Measurements from ENCODE around the gene PHACTR1.

Gene PHACTR1

DNA sequence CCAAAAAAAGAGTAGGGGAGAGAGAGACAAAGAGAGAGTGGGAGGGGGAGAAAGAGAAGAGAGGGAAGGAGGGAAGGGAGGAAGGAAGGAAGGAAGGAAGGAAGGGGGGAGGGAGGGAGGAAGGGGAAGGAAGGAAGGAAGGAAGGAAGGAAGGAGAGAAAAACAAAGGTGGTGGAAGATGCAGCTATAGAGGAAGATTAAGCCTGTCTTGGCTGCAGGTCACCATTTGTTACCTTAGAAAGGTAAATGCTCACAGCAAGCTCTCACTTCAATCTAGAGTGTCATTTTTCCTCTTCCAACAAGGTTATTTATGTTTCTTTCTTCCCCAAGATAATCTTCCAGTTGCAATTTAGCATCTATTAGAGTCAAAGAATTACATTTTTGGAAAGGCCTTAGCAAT is 284.0 kb downstream of the PHACTR1 start:
- DNase-seq: no peak

DNA sequence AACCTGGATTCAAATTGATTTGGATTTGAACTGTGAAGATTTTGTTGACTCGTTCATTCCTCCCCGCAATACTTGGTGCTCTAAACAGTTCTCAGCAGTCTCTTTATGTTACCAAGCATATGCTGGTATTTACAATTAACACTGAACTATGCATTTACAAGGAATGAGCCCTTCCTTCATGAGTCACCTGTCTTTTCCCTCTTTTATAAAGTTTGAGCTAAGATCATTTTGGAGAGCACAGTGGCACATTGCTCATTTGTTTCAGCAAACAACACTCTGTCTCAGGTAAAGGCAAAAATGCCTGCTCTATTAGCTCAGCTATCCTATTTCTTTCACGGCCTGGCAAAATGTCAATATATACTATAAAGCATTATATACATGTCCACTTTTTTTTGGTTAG is 285.4 kb downstream of the PHACTR1 start:
- DNase-seq: no peak

DNA sequence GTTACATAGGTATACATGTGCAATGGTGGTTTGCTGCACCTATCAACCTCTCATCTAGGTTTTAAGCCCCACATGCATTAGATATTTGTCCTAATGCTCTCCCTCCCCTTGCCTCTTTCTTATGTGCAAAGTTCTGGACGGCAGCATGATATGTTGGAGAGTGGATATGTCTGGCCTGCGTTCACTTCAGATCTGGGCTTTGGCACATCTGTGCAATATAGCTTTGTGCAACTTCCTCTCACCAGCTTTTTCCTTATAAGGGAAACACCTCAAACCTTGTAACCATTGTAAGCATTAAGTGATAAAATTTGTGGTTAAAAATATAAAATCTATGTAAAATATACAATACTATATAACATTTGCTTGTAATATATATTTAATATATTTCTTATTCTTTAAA is 288.0 kb downstream of the PHACTR1 start:
- DNase-seq: peak; percentile 14 to 54

GRCh38 chr6:13005994-13006393 is 289.4 kb downstream of the PHACTR1 start:
- no peak for DNase-seq

DNA sequence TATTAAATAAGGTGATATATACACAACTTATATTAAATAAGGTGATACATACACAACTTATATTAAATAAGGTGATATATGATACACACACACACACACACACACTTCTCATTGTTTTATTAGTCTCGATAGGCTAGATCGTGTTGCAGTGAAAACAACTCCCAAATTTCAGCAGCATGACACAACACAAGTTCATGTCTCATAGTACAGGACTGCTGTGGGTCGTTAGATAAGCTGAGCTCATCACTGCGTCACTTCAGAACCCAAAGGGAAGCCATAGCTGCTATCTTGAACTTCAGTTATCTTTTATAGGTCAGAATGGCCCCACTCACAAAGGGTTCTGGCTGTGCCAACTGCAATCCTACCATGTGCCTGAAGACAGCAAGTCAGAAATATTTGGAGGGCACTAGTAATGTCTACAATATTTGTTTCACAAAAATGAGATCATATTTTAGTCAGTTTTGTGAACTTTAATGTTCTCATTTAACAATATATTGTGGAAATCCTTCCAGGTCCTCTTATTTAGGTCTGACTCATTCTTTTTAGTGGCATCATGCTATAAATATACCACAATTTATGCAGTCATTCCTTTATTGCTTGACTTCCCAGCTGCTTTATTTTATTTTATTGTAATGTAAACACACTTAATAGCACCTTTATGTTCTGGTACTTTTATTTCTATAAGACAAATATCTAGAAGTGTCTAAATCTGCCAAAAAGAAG is 290.2 kb downstream of the PHACTR1 start:
- DNase-seq: peak in 1 of 2 donors; percentile 10

DNA sequence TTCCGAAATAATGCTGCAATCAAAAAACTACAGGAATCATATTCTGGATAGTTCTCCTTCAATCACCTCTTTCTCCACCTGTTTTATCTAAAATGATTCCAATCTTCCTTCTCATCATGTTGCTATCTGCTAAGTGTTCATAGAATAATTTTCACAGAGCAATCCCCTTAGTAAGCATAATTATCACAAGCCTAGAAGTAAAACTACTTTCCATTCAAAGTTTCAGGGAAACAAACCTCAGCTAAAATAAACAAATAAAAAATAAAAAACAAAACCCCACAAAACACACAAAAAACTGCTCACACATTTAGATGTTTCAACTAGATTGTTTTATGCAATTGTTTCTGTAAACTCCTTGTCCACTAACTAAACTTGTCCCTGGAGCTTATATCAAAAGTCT is 291.2 kb downstream of the PHACTR1 start:
- DNase-seq: no peak

- no peak for DNase-seq
Measured at GRCh38 chr6:13009031-13009430, 292.5 kb downstream of the PHACTR1 start.

GRCh38 chr6:13009461-13009860 is 292.9 kb downstream of the PHACTR1 start:
- DNase-seq: no peak

GRCh38 chr6:13011612-13012146 is 295.1 kb downstream of the PHACTR1 start:
- DNase-seq: no peak

DNA sequence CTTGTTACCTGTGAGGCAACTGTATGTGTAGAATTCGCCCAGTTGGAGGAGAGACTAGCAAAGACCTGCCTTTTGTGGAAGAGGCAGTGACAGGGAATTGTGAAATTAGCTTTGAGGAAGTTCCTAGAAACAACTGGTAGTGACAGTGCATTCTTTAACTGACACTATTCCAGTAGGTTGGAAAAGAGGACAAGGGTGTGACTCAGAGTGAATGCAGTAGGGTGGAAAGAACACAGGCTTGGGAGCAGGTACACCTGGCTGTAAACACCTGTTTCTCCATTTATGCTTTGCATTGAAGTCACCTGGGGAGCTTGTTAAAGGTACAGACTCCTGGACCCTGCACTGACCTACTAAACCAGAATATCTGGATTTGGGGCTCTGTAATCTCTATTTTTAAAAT is 295.7 kb downstream of the PHACTR1 start:
- peak; percentile 68 to 79 for DNase-seq

DNA sequence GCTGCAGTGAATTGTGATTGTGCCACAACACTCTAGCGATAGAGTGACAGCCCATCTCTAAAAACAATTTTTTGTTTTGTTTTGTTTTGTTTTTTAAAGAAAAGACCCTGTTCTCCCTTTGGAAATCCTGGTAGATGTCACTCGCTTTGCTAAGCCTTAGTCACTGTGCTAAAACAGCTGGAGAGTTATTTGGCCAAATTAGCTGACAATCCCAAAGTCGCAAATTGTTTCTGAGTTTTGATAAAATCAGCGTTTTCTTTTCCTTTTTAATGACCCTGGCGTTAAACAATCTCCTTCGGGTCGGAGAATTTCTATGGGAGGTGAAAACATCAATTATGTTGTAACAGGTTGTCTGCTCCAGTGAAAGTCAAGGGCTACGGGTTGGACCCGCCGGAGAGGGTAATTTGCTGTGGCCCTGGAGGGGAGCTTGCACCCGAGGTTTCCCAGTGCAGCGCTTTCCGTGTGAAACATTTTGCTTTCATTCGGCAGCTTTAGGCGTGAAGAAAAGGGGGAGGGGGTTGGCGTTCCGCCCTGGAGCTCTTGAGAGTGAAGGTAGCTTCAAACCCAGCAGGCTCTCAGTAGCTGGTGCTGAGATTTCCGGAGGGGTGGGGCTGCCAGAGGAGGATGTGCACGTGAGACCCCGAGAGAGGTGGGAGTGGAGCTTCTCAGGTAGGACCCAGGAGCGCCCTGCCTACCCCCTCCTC is 296.6 kb downstream of the PHACTR1 start:
- DNase-seq: no peak

GRCh38 chr6:13013681-13014503 is 297.3 kb downstream of the PHACTR1 start:
- peak in 1 of 2 donors; percentile 14 for DNase-seq

DNA sequence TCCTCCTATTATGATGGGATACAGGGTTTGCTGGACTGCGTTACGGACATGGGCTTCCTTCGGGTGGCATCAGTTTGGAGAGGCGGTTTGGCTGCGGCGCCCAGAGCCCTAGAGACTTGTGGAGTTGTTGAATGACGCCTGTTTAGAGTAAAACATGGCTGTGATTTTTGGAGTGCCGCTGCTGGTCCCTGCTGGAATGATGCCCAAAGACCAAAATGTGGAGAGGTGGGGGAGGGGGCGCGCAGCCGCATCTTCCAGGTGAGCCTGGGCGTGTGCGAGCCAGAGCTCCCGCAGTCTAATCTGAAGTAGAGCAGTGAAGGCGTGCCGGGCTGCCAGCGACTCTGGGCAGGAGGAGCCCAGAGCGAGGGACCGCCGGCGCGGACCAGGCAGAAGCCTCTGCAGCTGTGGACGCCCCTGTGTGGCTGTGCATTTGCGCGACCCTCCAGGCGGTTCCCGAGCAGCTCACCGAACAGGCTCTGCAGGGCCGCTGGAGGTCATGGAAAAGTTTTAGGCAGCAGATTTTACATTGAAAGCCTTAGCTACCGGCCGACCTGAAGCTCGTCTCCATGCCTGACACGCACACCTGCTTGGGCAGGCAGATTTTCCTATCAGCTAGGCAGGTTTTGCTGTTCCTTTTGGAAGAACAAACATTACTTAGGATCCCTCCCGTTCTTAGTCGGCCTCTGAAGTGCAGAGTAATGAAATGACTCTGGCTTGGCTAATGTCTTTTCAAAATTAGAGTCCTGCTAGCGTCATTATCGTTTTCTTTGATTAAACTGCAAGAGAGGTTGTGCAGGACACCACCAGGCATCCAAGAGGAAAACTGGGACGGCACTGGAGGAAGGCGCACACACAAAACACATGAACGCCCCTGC is 298.2 kb downstream of the PHACTR1 start:
- DNase-seq: no peak

- DNase-seq: no peak
Measured at GRCh38 chr6:13015379-13015681, 298.8 kb downstream of the PHACTR1 start.

DNA sequence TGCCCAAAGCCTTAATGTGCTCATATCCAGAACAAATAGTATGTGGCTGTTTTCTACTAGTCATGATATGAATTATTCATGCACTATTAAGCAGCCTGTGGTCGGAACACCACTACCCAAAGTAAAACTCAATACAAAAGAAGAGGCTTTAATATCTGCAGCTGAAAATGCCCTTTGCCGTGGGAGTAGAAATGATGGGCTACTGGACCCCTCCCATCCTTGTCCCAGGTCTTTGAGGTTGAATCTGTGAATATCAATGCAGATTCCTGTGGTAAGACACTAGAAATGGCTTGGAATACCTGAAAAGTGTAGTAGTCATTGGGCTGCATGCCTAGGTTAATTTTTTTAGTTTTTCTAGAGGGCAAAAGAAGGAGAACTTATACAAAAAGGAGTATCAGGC is 308.0 kb downstream of the PHACTR1 start:
- DNase-seq: no peak

GRCh38 chr6:13025893-13026499 is 309.4 kb downstream of the PHACTR1 start:
- no peak for DNase-seq

DNA sequence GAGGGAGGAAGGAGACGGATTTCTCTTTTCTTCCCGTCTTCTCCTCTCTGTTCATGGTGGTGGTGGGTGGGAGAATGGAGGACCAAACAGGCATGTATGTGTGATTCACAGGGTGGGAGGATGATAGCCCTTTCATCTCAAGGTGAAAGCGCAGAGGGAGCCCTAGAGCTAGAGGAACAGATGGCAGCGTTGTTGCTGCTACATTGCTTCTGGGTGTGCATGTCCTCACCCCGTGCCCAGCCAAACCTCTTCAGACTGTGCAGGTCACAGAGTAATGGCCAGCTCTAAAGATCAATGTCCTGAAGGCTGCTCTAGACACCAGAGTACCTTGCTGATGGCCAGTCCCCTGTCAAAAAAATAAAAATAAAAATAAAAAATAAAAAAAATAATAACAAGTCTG is 310.0 kb downstream of the PHACTR1 start:
- no peak for DNase-seq

DNA sequence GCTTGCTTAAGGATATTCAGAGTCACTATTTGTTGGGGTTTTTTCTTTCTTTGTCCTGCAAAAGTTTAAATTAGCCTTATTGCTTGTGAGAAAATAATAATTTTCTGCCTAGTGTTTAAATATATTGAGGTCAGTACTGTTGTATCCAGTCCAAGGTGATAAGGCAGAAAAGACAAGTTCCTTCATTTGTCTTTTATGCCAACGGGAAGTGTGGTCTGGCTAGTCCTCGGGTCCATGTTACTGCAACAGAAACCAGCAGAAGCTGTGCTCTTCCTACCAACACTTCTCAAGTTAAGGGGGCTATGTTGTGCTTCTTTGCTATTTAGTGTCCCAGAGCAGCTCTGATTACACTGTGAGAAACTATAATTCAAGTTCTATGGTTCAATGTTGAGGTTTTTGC is 310.6 kb downstream of the PHACTR1 start:
- no peak for DNase-seq

DNA sequence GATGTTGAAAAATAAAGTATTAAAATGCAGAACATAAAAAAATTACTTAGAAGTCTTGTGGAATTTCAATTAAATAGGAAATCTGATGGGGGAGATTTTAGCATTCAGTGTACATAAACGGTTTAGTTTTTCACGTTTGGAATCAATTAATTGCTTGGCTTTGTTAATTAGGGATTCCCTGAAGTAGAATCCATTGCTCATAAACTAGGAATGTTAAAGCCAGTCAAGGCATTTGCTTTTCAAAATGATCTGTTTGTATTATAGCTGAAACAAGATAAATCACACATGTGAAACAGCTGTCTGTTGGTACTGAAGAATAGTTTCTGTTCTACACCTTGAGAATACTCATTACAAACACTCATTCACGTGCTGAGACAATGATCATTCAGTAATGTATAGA is 313.8 kb downstream of the PHACTR1 start:
- DNase-seq: no peak

- DNase-seq: no peak
Measured at GRCh38 chr6:13032566-13032965, 316.0 kb downstream of the PHACTR1 start.

DNA sequence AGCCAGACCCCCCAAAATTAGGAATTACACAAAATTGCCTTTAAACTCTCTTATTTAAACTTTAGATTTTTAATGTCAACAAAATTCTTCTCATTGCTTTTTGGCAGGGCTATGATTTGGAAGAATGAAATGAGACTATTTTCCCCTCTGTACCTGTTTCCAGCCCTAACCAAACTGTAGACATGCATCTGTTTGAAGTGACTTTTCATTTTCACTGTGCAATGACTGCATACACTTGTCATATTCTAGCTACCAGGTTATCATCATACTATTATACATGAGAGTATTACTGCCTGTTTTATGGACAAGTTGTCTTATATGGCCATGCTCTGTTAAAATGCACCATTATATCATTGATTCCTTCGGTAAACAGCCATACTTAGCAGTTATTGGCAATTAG is 316.6 kb downstream of the PHACTR1 start:
- DNase-seq: no peak

DNA sequence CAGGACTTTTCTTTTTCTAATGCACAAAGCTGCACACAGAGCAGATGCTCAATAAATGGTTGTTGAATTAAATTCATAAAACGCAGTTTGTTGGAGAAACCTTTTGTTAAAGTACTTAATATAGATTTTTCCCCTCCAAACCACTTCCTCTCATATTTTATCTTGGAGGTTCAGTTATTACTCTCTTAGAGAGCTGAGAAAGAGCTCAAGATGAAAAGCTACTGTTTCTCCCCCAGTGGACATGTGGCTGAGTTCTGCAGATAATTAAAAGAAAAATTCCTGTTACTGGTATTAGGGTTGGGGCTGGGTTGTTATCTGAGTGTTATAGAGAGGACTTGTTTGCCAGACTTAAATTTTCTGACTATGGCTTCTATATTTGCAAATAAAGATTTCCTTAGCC is 317.7 kb downstream of the PHACTR1 start:
- DNase-seq: no peak
